Adrenal gland (tissue), 5 donors: ENCODE results near the gene SLC1A7.

ENCODE experiments used
- POLR2A ChIP-seq, 2 donors: fragments of 450-650 bp; IDR thresholded peaks; one replicate each; pipeline ENCODE4 v1.6.1; 2017; ENCODE audit warnings: antibody characterized with exemption in 2 of 2, mild to moderate bottlenecking in 2 of 2, moderate library complexity in 1 of 2
- TF ChIP-seq, protein P1 (sequence below), 6 experiments: fragments of 450-650 bp in 4 of 6; fragments of 200-600 bp in 2 of 6; sonication (generic) in 1 of 6; IDR thresholded peaks; 1 replicate in 5 of 6; 2 replicates in 1 of 6; pipeline versions ENCODE4 v1.5.1 to v1.8.0; 2016 to 2021; ENCODE audit warnings: antibody characterized with exemption in 6 of 6, mild to moderate bottlenecking in 2 of 6, moderate library complexity in 1 of 6
- donor health status: DM: no; HTN: no; CAD: no.

DNA sequence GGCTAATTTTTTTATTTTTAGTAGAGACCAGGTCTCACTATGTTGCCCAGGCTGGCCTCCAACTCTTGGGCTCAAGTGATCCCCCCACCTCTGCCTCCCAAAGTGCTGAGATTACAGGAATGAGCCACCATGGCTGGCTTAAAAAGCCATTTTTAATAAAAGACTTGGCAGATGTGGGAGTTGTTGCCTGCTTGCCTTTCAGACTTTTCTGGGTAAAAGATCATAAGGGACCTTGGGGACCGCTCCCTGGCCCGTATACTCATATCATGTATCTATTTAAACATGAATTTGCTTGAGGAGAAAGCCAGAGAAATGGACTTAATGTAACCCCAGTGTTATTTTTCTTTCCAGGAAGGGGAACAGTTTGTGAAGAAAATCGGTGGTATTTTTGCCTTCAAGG, 103.9 kb downstream of the SLC1A7 start:
- TF ChIP-seq POLR2A (IDR thresholded peaks at IDR 0.05) = no peak
- TF ChIP-seq, protein P1, sequence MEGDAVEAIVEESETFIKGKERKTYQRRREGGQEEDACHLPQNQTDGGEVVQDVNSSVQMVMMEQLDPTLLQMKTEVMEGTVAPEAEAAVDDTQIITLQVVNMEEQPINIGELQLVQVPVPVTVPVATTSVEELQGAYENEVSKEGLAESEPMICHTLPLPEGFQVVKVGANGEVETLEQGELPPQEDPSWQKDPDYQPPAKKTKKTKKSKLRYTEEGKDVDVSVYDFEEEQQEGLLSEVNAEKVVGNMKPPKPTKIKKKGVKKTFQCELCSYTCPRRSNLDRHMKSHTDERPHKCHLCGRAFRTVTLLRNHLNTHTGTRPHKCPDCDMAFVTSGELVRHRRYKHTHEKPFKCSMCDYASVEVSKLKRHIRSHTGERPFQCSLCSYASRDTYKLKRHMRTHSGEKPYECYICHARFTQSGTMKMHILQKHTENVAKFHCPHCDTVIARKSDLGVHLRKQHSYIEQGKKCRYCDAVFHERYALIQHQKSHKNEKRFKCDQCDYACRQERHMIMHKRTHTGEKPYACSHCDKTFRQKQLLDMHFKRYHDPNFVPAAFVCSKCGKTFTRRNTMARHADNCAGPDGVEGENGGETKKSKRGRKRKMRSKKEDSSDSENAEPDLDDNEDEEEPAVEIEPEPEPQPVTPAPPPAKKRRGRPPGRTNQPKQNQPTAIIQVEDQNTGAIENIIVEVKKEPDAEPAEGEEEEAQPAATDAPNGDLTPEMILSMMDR (IDR thresholded peaks at IDR 0.05) = no peak
